Endothelial cell (in vitro differentiated cells): ENCODE data around the gene HS3ST3A1. TPM values are rescaled to one million over a fixed set of nuclear protein-coding genes. Genes with fewer than 3 reads are reported as not detected.

ENCODE experiments used
- DNase-seq: peaks from one replicate; pipeline ENCODE4 v3.0.0; 2021; ENCODE audit warnings: low spot score
- H3K27ac Mint-ChIP-seq: one replicate; pipeline ENCODE4 v1.8.0; 2021; ENCODE audit warnings: mixed read lengths, inconsistent platforms; ENCODE audit not compliant: unreplicated experiment
- H3K27me3 Mint-ChIP-seq: one replicate; pipeline ENCODE4 v1.8.0; 2021; ENCODE audit warnings: mild to moderate bottlenecking, moderate library complexity, mixed read lengths, inconsistent platforms; ENCODE audit not compliant: unreplicated experiment
- H3K36me3 Mint-ChIP-seq: one replicate; pipeline ENCODE4 v1.8.0; 2021; ENCODE audit warnings: mild to moderate bottlenecking, low read depth, mixed read lengths, inconsistent platforms; ENCODE audit not compliant: unreplicated experiment
- H3K4me1 Mint-ChIP-seq: one replicate; pipeline ENCODE4 v1.8.0; 2021; ENCODE audit warnings: mild to moderate bottlenecking, mixed read lengths, inconsistent platforms; ENCODE audit not compliant: unreplicated experiment
- H3K4me3 Mint-ChIP-seq: one replicate; pipeline ENCODE4 v1.8.0; 2021; ENCODE audit warnings: mild to moderate bottlenecking, mixed read lengths, inconsistent platforms; ENCODE audit not compliant: unreplicated experiment
- H3K9me3 Mint-ChIP-seq: one replicate; pipeline ENCODE4 v1.8.0; 2021; ENCODE audit warnings: mixed read lengths, inconsistent platforms; ENCODE audit not compliant: unreplicated experiment
- total RNA-seq: library from RNA; stranded (reverse); fragmentation: NEBNext Ultra II Directional; extraction: Animal tissue kit (Norgen Biotek cat#: 25700); gene quantifications from one replicate; pipeline ENCODE4 v1.2.1, GENCODE V29; 2021; ENCODE audit not compliant: unreplicated experiment
- TF ChIP-seq, protein P1 (sequence below): fragments of 200-600 bp; sonication (generic); IDR thresholded peaks from one replicate; pipeline ENCODE4 v1.5.0; 2021; ENCODE audit warnings: antibody characterized with exemption; ENCODE audit not compliant: unreplicated experiment

HS3ST3A1 gene
- total RNA-seq, 1 donor from 2014 or later = 1.1 TPM

DNA sequence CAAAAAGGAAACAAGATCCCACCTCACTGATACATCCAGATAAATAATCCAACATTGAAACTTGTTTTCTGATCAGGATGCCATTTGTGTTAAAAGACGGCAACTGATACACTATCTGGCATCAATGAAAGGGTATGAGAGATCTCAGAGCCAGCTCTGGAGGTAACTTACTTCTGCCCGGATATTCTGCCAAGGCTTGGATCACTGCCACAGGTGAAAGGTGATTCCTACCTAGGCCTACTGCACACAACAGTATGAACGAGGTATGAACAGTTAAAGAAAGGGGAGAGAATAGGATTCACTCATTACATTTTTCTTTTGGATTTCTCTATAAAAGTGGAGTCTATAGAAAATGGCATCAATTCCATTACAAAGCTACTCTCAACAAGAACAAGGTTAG is 136.1 kb downstream of the HS3ST3A1 start:
- Mint-ChIP-seq H3K9me3 (no peaks in the 10 kb centered on the region), H3K27ac (no peak overlapping the region)
- TF ChIP-seq, protein P1, sequence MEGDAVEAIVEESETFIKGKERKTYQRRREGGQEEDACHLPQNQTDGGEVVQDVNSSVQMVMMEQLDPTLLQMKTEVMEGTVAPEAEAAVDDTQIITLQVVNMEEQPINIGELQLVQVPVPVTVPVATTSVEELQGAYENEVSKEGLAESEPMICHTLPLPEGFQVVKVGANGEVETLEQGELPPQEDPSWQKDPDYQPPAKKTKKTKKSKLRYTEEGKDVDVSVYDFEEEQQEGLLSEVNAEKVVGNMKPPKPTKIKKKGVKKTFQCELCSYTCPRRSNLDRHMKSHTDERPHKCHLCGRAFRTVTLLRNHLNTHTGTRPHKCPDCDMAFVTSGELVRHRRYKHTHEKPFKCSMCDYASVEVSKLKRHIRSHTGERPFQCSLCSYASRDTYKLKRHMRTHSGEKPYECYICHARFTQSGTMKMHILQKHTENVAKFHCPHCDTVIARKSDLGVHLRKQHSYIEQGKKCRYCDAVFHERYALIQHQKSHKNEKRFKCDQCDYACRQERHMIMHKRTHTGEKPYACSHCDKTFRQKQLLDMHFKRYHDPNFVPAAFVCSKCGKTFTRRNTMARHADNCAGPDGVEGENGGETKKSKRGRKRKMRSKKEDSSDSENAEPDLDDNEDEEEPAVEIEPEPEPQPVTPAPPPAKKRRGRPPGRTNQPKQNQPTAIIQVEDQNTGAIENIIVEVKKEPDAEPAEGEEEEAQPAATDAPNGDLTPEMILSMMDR = no peak

DNA sequence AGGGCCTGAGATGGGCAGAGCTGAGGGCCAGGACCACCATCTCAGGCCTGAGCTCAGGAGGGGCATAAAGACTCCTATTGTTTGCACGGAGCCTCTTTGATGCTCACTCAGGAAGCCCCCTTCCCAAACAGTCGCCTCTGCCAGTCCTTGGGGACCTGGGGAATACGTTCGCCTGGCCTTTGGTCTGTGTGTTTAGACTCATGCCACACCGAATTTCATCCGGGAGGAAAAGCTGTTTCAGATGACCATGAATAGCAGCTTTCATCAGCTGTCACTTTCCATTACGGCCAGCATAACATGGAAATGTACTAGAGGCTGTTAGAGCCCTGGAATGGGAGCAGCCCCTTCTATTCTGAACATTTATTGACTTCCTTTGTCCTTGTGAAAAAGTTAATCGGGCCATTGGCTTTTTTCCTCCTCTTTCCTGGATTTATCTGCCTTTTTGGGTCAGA is 139.0 kb downstream of the HS3ST3A1 start:
- no peaks in the 10 kb centered on the region for H3K36me3 Mint-ChIP-seq
- no peaks in the 10 kb centered on the region for H3K4me1 Mint-ChIP-seq
- no peaks in the 10 kb centered on the region for H3K27me3 Mint-ChIP-seq
- no peak overlapping the region for H3K4me3 Mint-ChIP-seq
- no peaks in the 10 kb centered on the region for H3K9me3 Mint-ChIP-seq
- no peak for DNase-seq
- TF ChIP-seq, protein P1 = no peak
- H3K27ac Mint-ChIP-seq = no peak overlapping the region

More for the DNA sequence above, 136.1 kb downstream of the HS3ST3A1 start:
- Mint-ChIP-seq H3K36me3 (no peaks in the 10 kb centered on the region), H3K27me3 (no peaks in the 10 kb centered on the region), H3K4me3 (no peak overlapping the region), H3K4me1 (no peaks in the 10 kb centered on the region)
- DNase-seq = no peak

DNA sequence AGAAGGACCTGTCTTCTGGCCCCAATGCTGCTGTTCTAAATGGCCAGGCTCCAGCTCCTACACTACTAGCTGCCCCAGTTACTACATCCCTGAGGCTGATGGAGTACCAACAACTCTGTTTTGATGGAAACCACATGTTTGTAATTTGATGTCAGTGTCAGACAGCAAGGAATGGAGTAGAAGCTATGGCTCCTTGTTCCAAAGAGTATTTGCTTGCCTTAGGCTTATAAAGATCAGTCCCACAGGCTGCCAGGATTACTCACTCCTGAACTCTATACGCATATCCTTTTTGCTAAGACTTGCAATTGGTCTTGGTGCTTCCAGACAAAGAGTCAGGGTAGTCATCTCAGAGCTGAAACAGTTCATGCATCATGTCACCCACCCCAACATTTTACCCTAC is 139.6 kb downstream of the HS3ST3A1 start:
- Mint-ChIP-seq H3K4me1 (no peaks in the 10 kb centered on the region), H3K36me3 (no peaks in the 10 kb centered on the region), H3K4me3 (no peak overlapping the region), H3K27me3 (no peaks in the 10 kb centered on the region), H3K27ac (no peak overlapping the region), H3K9me3 (no peaks in the 10 kb centered on the region)
- no peak for DNase-seq
- TF ChIP-seq, protein P1 = no peak

DNA sequence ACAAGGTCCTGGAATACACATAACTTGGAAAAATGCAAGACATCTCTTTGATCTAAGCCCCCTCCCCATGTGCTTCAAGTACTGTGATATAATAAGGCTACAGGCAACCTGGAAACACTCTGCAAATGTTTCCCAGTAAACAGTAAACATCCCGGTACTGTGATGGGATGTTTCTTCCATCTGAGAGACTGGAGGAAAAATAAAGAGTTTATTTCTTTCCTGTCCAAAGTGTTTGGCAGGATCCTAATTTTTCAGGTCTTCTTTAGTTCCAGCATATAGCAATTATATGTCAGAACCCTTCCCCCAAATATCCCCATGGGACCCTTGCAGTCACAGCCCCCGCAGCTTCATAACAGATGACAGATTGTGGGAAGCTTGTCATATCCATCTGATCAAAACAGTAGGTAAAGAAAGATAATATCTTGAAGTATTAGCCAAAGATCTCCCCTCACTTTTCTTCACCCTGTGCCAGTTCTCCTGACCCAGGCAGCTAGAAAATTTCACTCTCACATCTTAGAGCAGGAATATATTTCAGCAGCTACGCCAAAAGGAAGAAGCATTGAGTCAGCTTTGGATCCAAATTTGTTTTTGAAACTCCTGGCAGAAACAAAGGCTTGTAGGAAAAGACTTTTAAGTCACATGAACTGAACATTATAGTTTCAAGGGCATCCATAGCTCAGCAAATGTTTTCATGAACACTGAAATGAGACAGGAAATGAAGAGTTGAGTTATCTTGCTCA is 141.3 kb downstream of the HS3ST3A1 start:
- TF ChIP-seq, protein P1 = no peak
- no peak for DNase-seq
- H3K27ac Mint-ChIP-seq = no peak overlapping the region
- no peak overlapping the region for H3K4me3 Mint-ChIP-seq
- H3K27me3 Mint-ChIP-seq = no peaks in the 10 kb centered on the region
- H3K4me1 Mint-ChIP-seq = no peaks in the 10 kb centered on the region
- no peaks in the 10 kb centered on the region for H3K9me3 Mint-ChIP-seq
- H3K36me3 Mint-ChIP-seq = no peaks in the 10 kb centered on the region

DNA sequence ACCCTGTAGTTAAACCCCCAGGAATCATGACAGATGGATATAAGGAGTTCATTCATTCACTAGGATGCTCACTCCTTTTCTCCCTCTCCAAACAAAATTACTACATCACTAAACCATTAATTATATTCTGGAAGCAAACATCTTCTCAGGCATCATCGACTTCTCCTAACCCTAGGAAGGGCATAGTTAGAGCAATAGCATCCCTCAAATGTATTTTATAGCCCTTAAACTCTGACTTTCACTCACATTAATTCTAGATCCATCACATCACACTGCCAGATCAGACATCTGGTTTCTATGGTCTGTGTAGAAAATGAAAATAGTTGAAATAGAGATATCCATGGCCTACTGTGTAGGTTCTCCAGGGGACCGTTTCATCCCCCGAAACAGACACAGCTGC is 143.9 kb downstream of the HS3ST3A1 start:
- Mint-ChIP-seq H3K4me3 (no peak overlapping the region), H3K27me3 (peaks cover 1% of the 10 kb centered on the region), H3K9me3 (no peaks in the 10 kb centered on the region), H3K27ac (no peak overlapping the region), H3K36me3 (no peaks in the 10 kb centered on the region), H3K4me1 (no peaks in the 10 kb centered on the region)
- TF ChIP-seq, protein P1 = no peak
- no peak for DNase-seq
